IPS-NIHi11 (cell line): Measurements from ENCODE around the gene GFOD1.
"Not testable (repeated sequence)": the region's sequence is repeated elsewhere in the genome, so short reads cannot be mapped to it uniquely, and the experiment has no call there.

ENCODE experiments used
- DNase-seq: peaks from one replicate; pipeline ENCODE4 v3.0.0; 2012; ENCODE audit warnings: mixed read lengths, low spot score

GFOD1 gene

GRCh38 chr6:13463328-13463717 is 24.1 kb downstream of the GFOD1 start:
- no peak for DNase-seq

GRCh38 chr6:13462458-13463327 is 24.7 kb downstream of the GFOD1 start:
- DNase-seq = no peak

DNA sequence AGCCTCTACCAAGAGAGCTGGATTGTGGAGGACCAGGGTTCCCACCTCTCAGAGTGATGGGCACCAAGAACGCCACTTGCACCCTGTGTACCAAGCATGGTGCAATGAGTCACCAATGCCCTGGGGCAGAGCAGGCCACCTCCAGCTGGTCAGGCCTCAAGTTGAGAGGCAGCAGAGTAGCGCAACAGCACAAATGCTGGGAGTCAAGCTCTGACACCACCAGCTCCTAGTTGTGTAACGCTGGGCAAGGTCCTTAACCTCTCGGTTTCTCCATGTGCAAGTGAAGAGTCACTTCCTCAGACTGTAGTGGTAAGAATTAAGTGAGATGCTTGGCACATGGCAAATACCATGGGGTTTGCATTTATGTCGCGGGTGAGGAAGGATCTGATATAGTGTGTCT is 25.6 kb downstream of the GFOD1 start:
- no peak for DNase-seq

DNA sequence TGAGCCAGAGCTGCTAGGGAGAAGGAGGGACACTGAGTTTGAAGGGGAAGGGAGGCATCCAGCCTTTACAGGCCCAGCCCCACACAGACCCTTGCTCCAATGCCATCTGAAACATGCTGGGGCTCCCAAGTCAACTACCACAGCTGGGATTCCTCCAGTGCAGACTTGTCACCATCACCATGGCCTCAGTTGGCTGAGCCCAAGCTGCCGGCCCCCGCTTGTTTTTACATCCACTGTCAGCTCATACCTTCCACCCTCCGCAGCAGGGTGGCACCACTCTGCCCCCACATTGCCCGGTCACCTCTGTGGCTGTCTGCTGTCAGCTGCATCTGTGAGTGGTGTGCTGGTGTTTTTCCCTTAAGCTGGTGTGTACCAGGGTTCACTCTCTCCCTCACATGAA is 26.1 kb downstream of the GFOD1 start:
- DNase-seq = no peak

GRCh38 chr6:13460289-13460688 is 27.1 kb downstream of the GFOD1 start:
- not testable (repeated sequence) for DNase-seq

DNA sequence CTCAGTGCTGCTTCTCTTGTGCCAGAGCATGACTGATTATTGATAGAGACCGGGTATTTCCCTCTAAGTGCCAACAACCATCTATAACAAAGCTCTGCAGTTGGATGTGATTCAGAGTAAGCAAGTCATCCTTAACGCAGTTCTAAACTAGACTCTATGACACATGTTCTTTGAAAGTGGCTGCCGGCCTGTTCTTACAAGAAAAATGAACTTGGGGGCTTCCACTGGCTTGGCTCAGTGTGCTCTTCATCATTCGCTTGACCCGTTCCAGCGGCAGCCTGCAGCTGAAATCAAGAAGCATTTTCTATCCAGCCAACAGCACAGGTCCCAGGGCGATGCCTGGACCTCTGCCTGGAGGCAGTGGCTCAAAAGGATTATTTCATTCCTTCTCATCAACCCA is 29.8 kb downstream of the GFOD1 start:
- no peak for DNase-seq

DNA sequence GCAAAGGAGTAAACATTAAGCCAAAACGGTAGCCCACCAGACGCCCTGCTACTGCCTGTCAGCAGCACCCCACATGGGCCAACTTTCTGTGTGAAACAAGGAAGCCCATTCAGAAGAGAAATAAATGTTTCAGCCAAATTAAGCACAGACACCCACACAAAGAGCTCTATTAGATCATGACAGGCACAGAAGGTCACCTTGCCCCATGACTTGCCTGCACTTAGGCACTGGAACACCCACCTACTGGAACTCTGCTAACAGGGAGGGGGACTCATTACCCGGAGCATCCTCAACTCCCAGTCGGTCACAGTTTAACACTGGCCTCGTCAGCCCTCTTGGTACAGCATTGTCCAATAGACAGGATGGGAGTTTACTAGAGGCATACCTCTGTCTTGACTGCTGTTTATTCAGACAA is 31.8 kb downstream of the GFOD1 start:
- DNase-seq = no peak

DNA sequence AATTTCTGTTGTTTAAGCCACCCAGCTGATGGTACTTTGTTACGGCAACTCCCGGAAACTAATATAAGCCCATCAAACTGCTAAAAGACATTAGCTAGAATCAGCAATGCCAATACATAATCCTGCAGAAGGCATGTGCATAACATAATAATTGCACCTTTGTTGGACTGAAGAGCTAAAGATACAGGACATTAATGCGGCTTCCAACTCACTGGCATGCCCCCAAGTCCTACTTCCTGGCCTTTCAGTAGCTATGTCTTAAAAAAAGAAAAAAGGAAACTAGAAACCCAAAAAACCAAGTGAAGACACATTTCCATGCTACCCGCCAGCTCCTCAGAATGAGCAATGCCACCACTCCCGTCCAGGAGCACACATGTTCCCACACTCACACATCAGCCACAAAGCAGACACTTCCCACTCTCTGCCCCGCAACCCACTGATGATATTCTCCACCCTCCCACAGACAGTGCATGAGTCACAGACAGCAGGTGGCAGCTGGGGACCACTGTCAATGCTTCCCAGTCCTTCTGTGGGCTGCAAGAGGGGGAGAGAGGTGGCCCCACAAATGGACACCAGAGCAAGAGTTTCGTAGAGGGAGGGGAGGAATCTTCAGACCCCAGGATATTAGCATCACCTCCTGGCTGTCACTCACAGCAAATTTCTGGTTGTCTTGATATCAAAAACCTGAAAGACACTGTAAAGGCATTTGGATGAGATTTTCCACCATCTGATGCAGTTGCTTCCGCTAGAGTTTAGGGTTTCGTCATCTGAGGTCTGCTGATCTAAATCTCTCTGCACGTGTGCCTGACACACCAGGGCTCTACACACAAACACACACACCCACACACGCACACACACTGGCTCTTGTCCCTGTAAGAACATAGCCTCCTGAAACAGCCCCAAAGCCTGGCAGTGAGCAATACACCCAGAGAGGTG is 32.8 kb downstream of the GFOD1 start:
- no peak for DNase-seq

- no peak for DNase-seq
These were observed 33.6 kb downstream of the GFOD1 start for GRCh38 chr6:13453771-13454251.

DNA sequence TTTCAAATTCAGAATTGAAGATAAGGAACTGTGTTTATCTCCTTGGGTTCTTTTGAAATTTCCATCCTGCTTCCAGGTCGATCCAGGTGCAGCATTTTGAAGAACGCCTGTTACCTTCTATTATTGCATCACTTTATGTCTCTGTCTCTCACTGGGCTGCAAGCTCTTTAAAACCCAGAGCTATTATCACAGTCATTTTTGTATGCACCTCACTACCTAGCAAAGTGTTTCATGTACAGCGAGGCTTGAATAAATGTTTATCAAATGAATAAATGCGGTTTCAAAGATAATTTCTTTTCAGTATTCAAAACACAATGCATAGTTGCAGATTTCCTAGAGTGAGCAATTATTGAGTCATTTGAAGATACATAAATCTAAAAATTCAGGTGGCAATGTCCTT is 34.2 kb downstream of the GFOD1 start:
- no peak for DNase-seq

DNA sequence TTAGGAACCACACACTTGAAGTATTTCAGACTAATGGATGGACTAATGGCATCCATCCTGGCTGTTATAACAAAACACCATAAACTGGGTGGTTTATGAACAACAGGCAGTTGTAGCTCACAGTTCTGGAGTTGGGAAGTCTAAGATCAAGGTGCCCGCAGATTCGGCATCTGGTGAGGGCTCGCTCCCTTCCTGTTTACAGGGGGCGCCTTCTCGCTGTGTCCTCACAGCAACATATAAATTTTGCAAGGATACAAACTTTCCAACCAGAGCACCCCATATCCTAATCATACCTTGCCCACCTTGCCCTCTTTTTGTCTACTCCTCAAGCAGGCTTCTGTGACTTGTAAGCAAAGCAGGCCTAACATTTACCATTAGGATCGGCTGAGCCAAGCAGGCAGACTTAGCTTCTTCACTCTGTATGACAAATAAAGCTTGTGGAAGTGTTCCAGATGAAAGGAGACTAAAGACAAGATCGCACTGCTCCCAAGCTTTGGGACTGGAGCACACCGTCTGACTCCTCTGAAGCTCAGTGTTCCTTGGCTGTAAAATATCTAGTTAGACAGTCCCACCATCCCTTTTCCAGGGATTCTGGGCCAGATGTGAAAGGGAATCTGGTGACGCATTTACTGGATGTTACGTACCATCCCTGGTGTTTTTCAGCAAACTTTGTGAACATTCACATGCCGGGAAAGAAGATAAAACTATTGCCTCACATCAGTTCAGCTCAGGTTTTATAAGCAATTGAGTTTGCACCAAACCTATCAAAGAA is 34.9 kb downstream of the GFOD1 start:
- no peak for DNase-seq

DNA sequence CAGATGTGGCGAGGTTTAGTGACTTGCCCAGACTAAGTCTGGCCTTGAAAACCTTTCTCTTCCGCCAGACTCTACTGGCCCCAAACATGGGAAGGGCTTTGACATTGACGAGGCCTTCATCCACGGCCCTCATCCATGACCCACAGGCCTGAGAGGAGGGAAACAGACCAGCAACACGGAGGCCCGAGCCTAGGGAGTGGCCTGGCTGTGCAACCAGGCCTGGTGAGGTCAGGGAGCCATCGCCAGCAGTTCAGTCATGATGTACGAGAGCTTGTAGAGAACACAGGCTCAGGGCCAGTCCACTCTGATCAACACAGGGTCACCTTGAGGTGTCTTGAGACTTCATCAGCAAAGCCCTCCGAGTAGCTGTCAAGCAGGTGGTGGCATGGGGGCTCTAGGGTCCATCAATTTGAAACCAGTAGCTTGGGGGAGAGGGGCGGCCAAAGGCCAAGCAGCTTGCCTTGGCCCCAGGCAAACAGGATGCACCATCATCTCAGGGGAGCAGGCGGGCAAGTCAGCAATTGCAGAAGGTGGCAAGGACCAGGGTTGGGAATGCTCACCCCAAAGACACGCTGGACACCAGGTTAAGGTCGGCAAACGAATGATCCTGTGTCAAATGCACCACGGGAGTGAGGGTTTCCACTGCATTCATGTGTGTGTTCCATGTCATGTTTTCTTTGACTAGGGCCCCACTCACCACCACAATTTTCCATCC is 36.1 kb downstream of the GFOD1 start:
- no peak for DNase-seq

DNA sequence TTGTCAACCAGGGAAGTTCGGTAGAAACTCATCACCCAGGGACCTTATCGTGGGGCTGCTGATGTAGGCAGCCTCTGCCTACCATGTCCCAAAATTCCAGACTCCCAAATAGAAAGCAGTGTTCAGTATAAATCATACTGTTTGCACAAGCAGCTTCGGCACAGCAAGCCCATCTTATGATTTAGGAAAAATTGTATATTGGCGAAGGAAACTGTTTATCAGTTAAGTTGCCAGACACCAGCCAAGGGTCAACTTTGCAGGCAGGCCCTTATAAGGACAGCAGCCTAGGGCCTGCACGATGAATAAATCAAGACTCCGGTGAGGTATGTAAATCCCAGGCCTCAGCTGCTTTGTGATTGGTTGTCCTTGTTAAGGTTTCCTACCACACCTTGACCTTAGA is 36.8 kb downstream of the GFOD1 start:
- no peak for DNase-seq

- no peak for DNase-seq
These were observed 39.3 kb downstream of the GFOD1 start for GRCh38 chr6:13447949-13448724.

GRCh38 chr6:13446381-13446780 is 41.0 kb downstream of the GFOD1 start:
- DNase-seq = no peak

DNA sequence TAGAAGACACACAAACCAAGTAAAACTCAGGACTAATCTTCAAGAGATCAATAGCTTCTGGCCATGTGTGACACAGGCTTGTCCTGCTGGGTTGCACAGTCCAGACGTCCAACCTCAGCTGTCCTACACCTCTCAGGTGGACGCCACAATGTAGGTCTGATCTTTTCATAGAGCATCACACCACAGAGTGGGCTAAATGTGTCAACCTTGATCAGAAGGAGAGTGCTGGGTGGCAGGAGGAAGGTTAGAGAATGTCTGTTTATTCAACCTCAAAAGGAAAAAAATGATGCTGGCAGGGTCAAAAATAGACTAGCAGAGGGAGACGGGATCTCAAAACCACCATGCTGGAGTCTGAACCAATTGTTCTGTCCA is 41.7 kb downstream of the GFOD1 start:
- DNase-seq = no peak

- peak; percentile 66 for DNase-seq
These were observed 42.2 kb downstream of the GFOD1 start for GRCh38 chr6:13445005-13445743.

DNA sequence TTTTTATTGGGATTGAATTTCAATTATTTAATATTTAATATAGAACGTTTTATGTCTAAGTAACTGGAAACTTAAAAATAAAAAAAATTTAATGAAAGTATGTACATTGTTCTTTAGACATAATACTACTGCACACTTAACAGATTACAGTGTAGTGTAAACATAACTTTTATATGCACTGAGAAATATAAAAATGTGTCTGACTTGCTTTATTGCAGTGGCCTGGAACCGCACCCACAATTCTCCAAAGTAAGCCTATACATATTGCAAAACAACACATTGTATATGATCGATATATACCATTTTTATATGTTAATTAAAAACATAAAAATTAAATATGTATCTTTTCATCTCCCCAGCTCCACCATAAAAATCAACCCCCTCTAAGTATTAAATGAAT is 42.8 kb downstream of the GFOD1 start:
- DNase-seq = no peak

- not testable (repeated sequence) for DNase-seq
These were observed 43.4 kb downstream of the GFOD1 start for GRCh38 chr6:13443978-13444377.

DNA sequence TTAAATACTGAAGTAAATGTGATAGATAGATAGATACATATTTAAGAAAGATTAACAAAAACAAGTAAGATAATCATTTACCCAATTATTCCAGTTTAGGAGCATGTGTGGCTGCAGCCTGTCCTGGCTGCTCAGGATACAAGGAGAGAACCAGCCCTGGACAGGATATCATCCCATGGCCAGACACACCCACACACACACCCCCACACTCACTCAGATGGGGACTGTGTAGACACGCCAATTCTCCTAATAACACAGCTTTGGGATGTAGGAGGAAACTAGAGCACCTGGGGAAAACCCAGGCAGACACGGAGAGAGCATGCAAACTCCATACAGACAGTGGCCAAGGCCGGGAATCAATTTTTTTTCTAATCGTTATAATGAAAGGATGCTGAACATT is 45.6 kb downstream of the GFOD1 start:
- no peak for DNase-seq
